Pancreas (tissue), 10 donors: ENCODE data around the gene TM2D3. TPM values are rescaled to one million over a fixed set of nuclear protein-coding genes. Genes with fewer than 3 reads are reported as not detected.

Experiments used
- ATAC-seq, 4 donors: fragments of 200-7000 bp; cut with Tn5 transposase; one replicate each; pipeline versions ENCODE4 v1.8.0 to v1.9.1; 2020; ENCODE audit warnings: mild to moderate bottlenecking in 4 of 4, moderate library complexity in 4 of 4
- DNase-seq, 6 donors: peaks; one replicate each; pipeline ENCODE4 v3.0.0-alpha.2; 2020
- FAIRE-seq: peaks from 2 replicates; lab custom pipeline; 2012; peaks lifted over from hg19 to GRCh38; lab: Jason Lieb, UNC
- H3K27ac ChIP-seq, 4 donors: fragments of 200-600 bp; sonication (generic); 1 replicate in 3 of 4; 2 replicates in 1 of 4; pipeline versions ENCODE4 v1.5.0 to v1.8.0; 2020
- H3K27me3 ChIP-seq, 4 donors: fragments of 200-600 bp; one replicate each; pipeline ENCODE4 v1.8.0; 2021
- H3K36me3 ChIP-seq, 3 donors: fragments of 200-600 bp; sonication (generic) in 1 of 3; one replicate each; pipeline versions ENCODE4 v1.5.0 to v1.8.0; 2020 to 2021
- H3K4me1 ChIP-seq, 3 donors: fragments of 200-600 bp; one replicate each; pipeline ENCODE4 v1.8.0; 2021
- H3K4me3 ChIP-seq, 4 donors: fragments of 200-600 bp; sonication (generic) in 2 of 4; one replicate each; pipeline versions ENCODE4 v1.5.0 to v1.8.0; 2020 to 2021
- H3K9me3 ChIP-seq, 4 donors: fragments of 200-600 bp; one replicate each; pipeline ENCODE4 v1.8.0; 2021
- CTCF ChIP-seq, 4 donors: fragments of 200-600 bp; sonication (generic) in 3 of 4; IDR thresholded peaks; one replicate each; pipeline versions ENCODE4 v1.5.0 to v1.8.0; 2021; ENCODE audit warnings: antibody characterized with exemption in 4 of 4
- WGBS, 2 donors: extraction: QIAGEN DNeasy Blood & Tissue Kit; methylation state at CpG; one replicate each; pipeline ENCODE4 v1.1.7; 2013; 5-methylcytosine and 5-hydroxymethylcytosine counted together
- intact Hi-C, 3 donors: fragments of 100-400 bp; cut with DNase I; formaldehyde crosslinking; loops; one replicate each; pipeline versions ENCODE4 v1.11.1 to v1.14.2; 2022
- polyA plus RNA-seq, 2 donors: library from polyadenylated mRNA; stranded (reverse); fragments of 200-250 nt; gene quantifications; one replicate each; pipeline ENCODE4 v1.2.3, GENCODE V29; 2013
- total RNA-seq, 6 donors: library from RNA; stranded (reverse); fragmentation: NEBNext Ultra II Directional in 4 of 6; extraction: Animal tissue kit (Norgen Biotek cat#: 25700) in 4 of 6; gene quantifications; one replicate each; pipeline versions ENCODE4 v1.2.1 to v1.2.4, GENCODE V29; 2021 to 2023
- donor health status: healthy with polysubstance abuse.
- donor health status: DM: no; HTN: no; CAD: no; lungs with moderate emphysema.
- donor health status: DM: no; HTN: no; CAD: no.
- donor health status: control.
- donor health status: control.
- donor health status: Bipolar disorder and iron deficiency.
- donor health status: DM: yes; HTN: yes; CAD: no.
- donor health status: DM: no; HTN: no; CAD: no.
- donor health status: DM: no; HTN: no; CAD: no.
- donor health status: DM: yes; HTN: yes; CAD: no.

The TM2D3 gene
- total and polyA plus RNA-seq, 8 donors: 16.0 to 42.8 (median 20.2) TPM

GRCh38 chr15:101692801-101693598 lies 40.8 kb upstream of the TM2D3 start:
- no peak for DNase-seq
- WGBS, 2 donors: 95 to 96% methylated on average over 4 of the region's 4 CpGs
- Histone ChIP-seq H3K9me3 (no peaks in the 10 kb centered on the region), H3K4me3 (no peak overlapping the region), H3K36me3 (peaks cover 0 to 20% (median 0%) of the 10 kb centered on the region in 3 donors), H3K4me1 (no peaks in the 10 kb centered on the region), H3K27ac (no peak overlapping the region), H3K27me3 (no peaks in the 10 kb centered on the region)
- no peak for FAIRE-seq
- no peak for ATAC-seq
- no peak for TF ChIP-seq CTCF (IDR thresholded peaks at IDR 0.05)
- intact Hi-C loops: no loop called here

- ATAC-seq (no peak), DNase-seq (no peak), FAIRE-seq (no peak)
- Histone ChIP-seq H3K27me3 (no peaks in the 10 kb centered on the region), H3K36me3 (peaks cover 0 to 8% (median 0%) of the 10 kb centered on the region in 3 donors), H3K27ac (no peak overlapping the region), H3K4me1 (no peaks in the 10 kb centered on the region), H3K9me3 (no peaks in the 10 kb centered on the region), H3K4me3 (no peak overlapping the region)
- no peak for TF ChIP-seq CTCF (IDR thresholded peaks at IDR 0.05)
- intact Hi-C loops: no loop called here
- 95 to 98% methylated on average over 6 of the region's 6 CpGs for WGBS, 2 donors
Observed at GRCh38 chr15:101689901-101690300, 37.7 kb upstream of the TM2D3 start.

GRCh38 chr15:101686718-101687117 lies 34.5 kb upstream of the TM2D3 start:
- intact Hi-C loops: no loop called here
- H3K27me3 ChIP-seq: no peaks in the 10 kb centered on the region
- peaks cover 0 to 14% (median 8%) of the 10 kb centered on the region in 3 donors for H3K36me3 ChIP-seq
- DNase-seq (no peak), ATAC-seq (no peak), FAIRE-seq (no peak)
- no peak overlapping the region for H3K4me3 ChIP-seq
- no peak overlapping the region for H3K27ac ChIP-seq
- no peaks in the 10 kb centered on the region for H3K9me3 ChIP-seq
- H3K4me1 ChIP-seq: no peaks in the 10 kb centered on the region
- no peak for TF ChIP-seq CTCF (IDR thresholded peaks at IDR 0.05)
- 91 to 95% methylated on average over 2 of the region's 2 CpGs for WGBS, 2 donors

- no peaks in the 10 kb centered on the region for H3K4me1 ChIP-seq
- no peak overlapping the region for H3K4me3 ChIP-seq
- ATAC-seq (no peak), FAIRE-seq (no peak), DNase-seq (no peak)
- intact Hi-C loops: no loop called here
- 92% methylated on average over 3 of the region's 3 CpGs for WGBS, 2 donors
- H3K27me3 ChIP-seq: no peaks in the 10 kb centered on the region
- H3K27ac ChIP-seq: no peak overlapping the region
- TF ChIP-seq CTCF (IDR thresholded peaks at IDR 0.05): no peak
- no peaks in the 10 kb centered on the region for H3K9me3 ChIP-seq
- peaks cover 0 to 14% (median 8%) of the 10 kb centered on the region in 3 donors for H3K36me3 ChIP-seq
Observed at GRCh38 chr15:101684877-101685276, 32.7 kb upstream of the TM2D3 start.

GRCh38 chr15:101684384-101684783 lies 32.2 kb upstream of the TM2D3 start:
- Histone ChIP-seq H3K9me3 (no peaks in the 10 kb centered on the region), H3K4me1 (no peaks in the 10 kb centered on the region), H3K36me3 (peaks cover 0 to 14% (median 8%) of the 10 kb centered on the region in 3 donors), H3K27me3 (no peaks in the 10 kb centered on the region), H3K27ac (no peak overlapping the region), H3K4me3 (no peak overlapping the region)
- FAIRE-seq: no peak
- WGBS, 2 donors: 78 to 88% methylated on average over 1 of the region's 1 CpG
- intact Hi-C loops: no loop called here
- TF ChIP-seq CTCF (IDR thresholded peaks at IDR 0.05): no peak
- ATAC-seq: no peak
- DNase-seq: no peak
